HG03432 (cell line): ENCODE data around the gene TAF3.

Experiments
- ATAC-seq: cut with Tn5 transposase; IDR thresholded peaks from one replicate; pipeline ENCODE4 v1.9.1; 2021; ENCODE audit warnings: mild to moderate bottlenecking, moderate library complexity; ENCODE audit not compliant: unreplicated experiment

The TAF3 gene

DNA sequence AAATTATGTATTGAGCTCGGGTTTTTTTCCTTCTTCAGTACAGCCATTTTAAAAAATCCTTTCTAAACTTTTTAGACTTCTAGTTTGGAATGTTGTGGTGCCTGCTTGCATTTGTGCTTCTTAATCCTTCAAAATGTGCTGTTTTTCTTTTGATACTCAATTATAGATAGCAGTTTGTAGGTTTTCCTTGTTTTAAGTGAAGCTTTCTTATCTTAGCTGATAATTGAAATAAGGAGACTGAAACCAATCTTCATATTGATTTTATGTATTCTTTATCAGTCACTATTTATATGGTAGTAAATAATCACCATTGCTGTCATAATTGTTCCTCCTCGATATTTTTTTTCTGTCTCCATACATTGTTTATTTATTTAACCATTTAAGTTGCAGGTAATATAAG, 56.6 kb downstream of the TAF3 start:
- ATAC-seq, result no peak

- no peak for ATAC-seq
Observed at GRCh38 chr10:7876541-7877127, 58.3 kb downstream of the TAF3 start.

- no peak for ATAC-seq
Observed at GRCh38 chr10:7881119-7881518, 62.8 kb downstream of the TAF3 start.

GRCh38 chr10:7886056-7886455, 67.8 kb downstream of the TAF3 start:
- no peak for ATAC-seq

GRCh38 chr10:7887174-7887816, 69.0 kb downstream of the TAF3 start:
- ATAC-seq, result no peak

GRCh38 chr10:7889947-7890542, 71.7 kb downstream of the TAF3 start:
- ATAC-seq, result peak; percentile 83

GRCh38 chr10:7890781-7891180, 72.5 kb downstream of the TAF3 start:
- no peak for ATAC-seq

- ATAC-seq, result no peak
Observed at GRCh38 chr10:7891634-7892033, 73.3 kb downstream of the TAF3 start.

- no peak for ATAC-seq
Observed at GRCh38 chr10:7892146-7892545, 73.8 kb downstream of the TAF3 start.

DNA sequence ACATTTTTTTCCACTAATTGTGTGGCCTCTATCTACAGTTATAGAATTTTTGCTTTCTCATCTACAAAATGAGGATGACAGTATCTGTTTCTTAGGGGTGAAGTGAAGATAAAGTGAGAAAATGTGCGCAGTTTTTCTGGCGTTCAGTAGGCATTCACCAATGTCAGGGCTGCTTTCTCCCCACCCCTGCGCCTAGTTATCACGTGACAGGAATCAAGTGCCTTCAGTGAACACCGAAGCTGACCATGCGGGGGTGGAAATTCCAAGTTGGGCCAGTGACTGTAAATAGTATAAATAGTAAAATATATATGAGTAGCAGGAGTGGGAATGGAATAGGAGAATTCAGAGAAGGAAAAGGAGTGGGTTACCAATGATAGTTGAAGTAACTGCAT, 77.4 kb downstream of the TAF3 start:
- no peak for ATAC-seq

DNA sequence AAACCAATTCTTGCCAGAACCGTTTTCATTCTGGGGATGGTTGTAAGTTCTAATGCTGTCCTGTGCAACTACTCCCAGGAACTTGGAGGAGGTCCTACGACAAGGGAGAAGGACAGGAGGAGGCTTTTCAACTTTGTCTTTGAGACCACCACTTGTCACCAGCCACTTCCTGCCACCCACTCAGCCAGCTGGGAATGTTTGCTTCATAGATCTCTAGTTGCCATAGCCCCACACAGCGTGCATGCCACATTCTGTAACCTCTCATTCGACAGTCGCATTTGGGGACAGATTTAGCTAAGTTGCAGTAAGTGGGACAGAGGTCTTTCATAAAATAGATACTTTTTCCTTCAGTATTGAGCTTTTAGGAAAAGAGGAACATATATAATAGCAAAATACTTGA, 78.0 kb downstream of the TAF3 start:
- ATAC-seq, result no peak

DNA sequence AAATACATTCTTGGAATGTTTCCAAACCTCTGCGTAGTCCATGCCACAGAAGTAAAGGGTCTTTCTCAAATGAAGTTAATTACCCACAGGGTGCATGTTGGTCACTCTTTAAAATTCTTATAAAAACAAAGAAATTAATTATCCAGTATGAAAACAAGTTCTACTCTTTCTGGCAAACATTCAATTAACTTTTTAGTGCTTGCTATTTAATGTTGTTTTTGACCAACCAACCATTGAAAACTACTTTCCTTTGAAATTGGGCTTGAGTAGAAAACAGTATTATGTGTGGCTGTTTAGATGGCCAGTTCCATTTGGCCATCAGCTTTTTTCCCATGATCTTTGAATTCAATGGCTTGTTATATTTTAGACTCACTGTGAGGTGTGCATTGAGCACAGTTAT, 83.0 kb downstream of the TAF3 start:
- ATAC-seq, result no peak

DNA sequence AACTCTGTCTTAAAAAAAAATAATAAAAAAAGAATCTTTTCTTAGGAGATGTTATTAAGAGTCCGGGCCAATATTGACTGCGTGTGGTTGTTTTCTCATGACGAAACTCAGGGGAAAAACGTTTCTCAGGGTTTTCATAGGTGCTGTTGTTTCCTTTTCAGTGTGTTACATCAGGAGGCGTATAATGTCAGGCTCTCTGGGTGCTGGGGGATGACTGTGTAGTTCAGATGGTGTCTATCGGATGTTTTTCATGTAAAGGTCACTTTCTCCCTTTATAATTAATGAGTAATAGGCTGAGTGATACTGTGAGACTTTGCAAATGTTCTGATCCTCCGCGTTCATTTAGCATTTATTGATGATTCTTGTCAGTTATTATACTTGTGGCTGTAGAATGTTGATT, 84.1 kb downstream of the TAF3 start:
- ATAC-seq, result no peak

GRCh38 chr10:7903851-7904250, 85.5 kb downstream of the TAF3 start:
- ATAC-seq, result no peak

DNA sequence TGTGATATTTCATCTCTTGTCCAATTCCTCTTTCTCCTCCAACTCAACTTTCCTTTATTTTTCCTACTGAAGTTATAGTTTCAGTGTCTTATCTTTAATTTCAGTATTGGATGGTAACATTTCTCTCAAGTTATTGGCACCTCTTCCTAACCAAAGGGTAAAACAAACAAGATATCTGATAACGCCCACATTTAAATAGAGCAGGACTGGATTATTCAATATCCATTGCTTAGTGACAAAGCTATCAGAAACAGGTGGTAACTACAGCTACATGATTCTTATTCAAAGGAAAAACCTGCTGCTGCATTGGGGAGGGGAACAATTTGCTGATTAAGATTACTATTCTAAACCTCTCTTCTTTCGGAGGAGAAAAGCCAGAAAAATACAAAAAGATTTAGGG, 87.8 kb downstream of the TAF3 start:
- no peak for ATAC-seq

- no peak for ATAC-seq
Observed at GRCh38 chr10:7908541-7909210, 90.4 kb downstream of the TAF3 start.

GRCh38 chr10:7913126-7913872, 95.0 kb downstream of the TAF3 start:
- no peak for ATAC-seq

DNA sequence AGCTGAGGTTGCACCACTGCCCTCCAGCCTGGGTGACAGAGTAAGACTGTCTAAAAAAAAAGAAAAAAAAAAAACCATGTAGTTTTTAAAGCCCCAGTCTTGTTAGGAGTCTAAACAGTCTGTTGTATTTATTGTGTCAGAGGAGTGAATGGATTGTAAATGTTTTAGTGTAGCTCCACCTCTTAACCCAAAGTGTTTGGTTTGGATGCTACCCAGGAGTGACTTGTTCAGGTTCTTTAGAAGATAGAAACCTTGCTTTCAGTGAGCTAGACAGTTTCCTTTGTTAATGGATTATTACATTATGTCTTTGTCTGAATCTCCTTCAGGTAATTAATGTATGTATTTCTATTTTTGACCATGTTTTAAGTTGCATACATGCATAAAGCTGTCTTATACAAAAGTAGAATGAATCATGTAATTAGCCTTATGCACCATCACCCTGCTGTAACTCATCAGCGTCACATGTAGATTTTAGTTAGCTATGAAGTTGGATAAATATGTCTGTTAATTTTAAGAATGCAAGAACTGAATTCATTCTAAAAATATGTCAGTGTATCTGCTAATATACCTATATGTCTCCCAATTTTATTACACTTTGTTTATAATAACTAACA, 97.7 kb downstream of the TAF3 start:
- ATAC-seq, result no peak

GRCh38 chr10:7917736-7918135, 99.4 kb downstream of the TAF3 start:
- no peak for ATAC-seq

DNA sequence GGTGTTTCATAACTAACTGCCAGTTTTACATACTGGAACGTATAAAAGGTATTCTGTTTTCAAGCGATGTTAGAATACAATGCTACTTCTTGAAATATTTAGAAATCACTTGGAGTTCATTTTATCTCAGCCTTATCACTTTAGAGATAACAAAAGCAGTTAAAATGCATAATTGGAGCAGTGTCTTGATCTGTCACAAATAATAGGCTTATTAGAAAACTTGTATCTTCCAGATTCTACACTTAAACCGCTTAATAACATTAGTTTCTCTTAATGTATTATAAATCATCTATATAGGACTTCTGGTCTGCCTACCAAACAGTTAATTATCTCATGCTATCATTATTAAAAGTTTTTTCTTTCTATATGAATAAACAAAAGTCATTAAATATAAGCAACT, 104.4 kb downstream of the TAF3 start:
- no peak for ATAC-seq

DNA sequence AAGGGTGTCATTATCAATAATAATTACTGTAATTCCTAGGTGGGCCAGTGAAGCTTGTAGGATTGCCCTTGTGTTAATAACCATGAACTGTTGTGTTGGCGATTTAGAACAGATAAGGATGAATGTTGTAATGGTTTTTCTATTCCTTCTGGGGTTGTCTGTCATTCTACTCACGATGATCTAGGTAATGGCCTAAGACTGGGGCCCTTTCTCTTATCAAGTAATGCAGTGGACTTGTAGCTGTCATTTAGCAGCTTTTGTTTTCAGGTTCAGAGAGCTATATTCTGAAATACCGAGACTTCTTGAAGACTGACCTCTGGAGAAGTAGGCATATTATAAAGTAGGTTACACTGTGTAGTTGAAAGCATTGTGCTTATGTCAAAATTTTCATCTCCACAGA, 110.2 kb downstream of the TAF3 start:
- ATAC-seq, result no peak
